ENCODE measurements around the gene BEND5. TPM values are rescaled to one million over a fixed set of nuclear protein-coding genes. Genes with fewer than 3 reads are reported as not detected.

The BEND5 gene
- total RNA-seq, 3 donors from 2014 or later (not counting 1 experiment from before 2014, with no cell fraction given): 1.2 to 5.1 (median 2.6) TPM

- no peak for ATAC-seq
- no peak for TF ChIP-seq CTCF (IDR thresholded peaks at IDR 0.05)
- H3K4me3 Mint-ChIP-seq: no peak overlapping the region
- Histone ChIP-seq H3K9me3 (ENCODE audit: control insufficient read depth, insufficient read depth, low read length) (no peaks in the 10 kb centered on the region), H3K27me3 (ENCODE audit: control insufficient read depth, insufficient read depth, low read length) (no peaks in the 10 kb centered on the region), H3K4me3 (ENCODE audit: low read length) (no peak overlapping the region), H3K4me1 (ENCODE audit: control insufficient read depth, insufficient read depth, low read length) (peaks cover 6% of the 10 kb centered on the region), H3K36me3 (ENCODE audit: control insufficient read depth, insufficient read depth, low read length) (no peaks in the 10 kb centered on the region), H3K27ac (ENCODE audit: low read length) (no peak overlapping the region)
- no peaks in the 10 kb centered on the region for H3K4me1 Mint-ChIP-seq
- no peak overlapping the region for H3K27ac Mint-ChIP-seq
- H3K36me3 Mint-ChIP-seq: no peaks in the 10 kb centered on the region
- no peak for DNase-seq
- intact Hi-C loops (cut with micrococcal nuclease): no loop called here
- WGBS (ENCODE audit: insufficient coverage): 85% methylated on average over 1 of the region's 1 CpG
- peaks cover 0 to 2% of the 10 kb centered on the region in 2 donors for H3K9me3 Mint-ChIP-seq
- peaks cover 0 to 15% of the 10 kb centered on the region in 2 donors for H3K27me3 Mint-ChIP-seq (ENCODE audit: low read depth in 2 of 2)
Observed at GRCh38 chr1:48792961-48793360, 16.3 kb upstream of the BEND5 start.

- no peaks in the 10 kb centered on the region for H3K9me3 ChIP-seq (ENCODE audit: control insufficient read depth, insufficient read depth, low read length)
- DNase-seq (no peak), ATAC-seq (no peak)
- no peaks in the 10 kb centered on the region for H3K36me3 ChIP-seq (ENCODE audit: control insufficient read depth, insufficient read depth, low read length)
- Mint-ChIP-seq H3K4me3 (no peak overlapping the region), H3K36me3 (no peaks in the 10 kb centered on the region), H3K27ac (no peak overlapping the region), H3K9me3 (peaks cover 0 to 2% of the 10 kb centered on the region in 2 donors), H3K4me1 (no peaks in the 10 kb centered on the region), H3K27me3 (ENCODE audit: low read depth in 2 of 2) (peaks cover 0 to 15% of the 10 kb centered on the region in 2 donors)
- no peaks in the 10 kb centered on the region for H3K27me3 ChIP-seq (ENCODE audit: control insufficient read depth, insufficient read depth, low read length)
- peak overlapping the region; percentile 52 for H3K27ac ChIP-seq (ENCODE audit: low read length)
- intact Hi-C loops (cut with micrococcal nuclease): no loop called here
- no peak overlapping the region for H3K4me3 ChIP-seq (ENCODE audit: low read length)
- no peak for TF ChIP-seq CTCF (IDR thresholded peaks at IDR 0.05)
- peaks cover 6% of the 10 kb centered on the region for H3K4me1 ChIP-seq (ENCODE audit: control insufficient read depth, insufficient read depth, low read length)
Observed at GRCh38 chr1:48790397-48790796, 13.7 kb upstream of the BEND5 start.

- Histone ChIP-seq H3K36me3 (ENCODE audit: control insufficient read depth, insufficient read depth, low read length) (no peaks in the 10 kb centered on the region), H3K9me3 (ENCODE audit: control insufficient read depth, insufficient read depth, low read length) (no peaks in the 10 kb centered on the region), H3K4me3 (ENCODE audit: low read length) (no peak overlapping the region), H3K27ac (ENCODE audit: low read length) (no peak overlapping the region), H3K27me3 (ENCODE audit: control insufficient read depth, insufficient read depth, low read length) (no peaks in the 10 kb centered on the region), H3K4me1 (ENCODE audit: control insufficient read depth, insufficient read depth, low read length) (peaks cover 6% of the 10 kb centered on the region)
- no peaks in the 10 kb centered on the region for H3K36me3 Mint-ChIP-seq
- H3K4me1 Mint-ChIP-seq: no peaks in the 10 kb centered on the region
- no peak for DNase-seq
- H3K27me3 Mint-ChIP-seq (ENCODE audit: low read depth in 2 of 2): peaks cover 2 to 19% of the 10 kb centered on the region in 2 donors
- intact Hi-C loops (cut with micrococcal nuclease): no loop called here
- H3K27ac Mint-ChIP-seq: no peak overlapping the region
- ATAC-seq: no peak
- peaks cover 0 to under 1% of the 10 kb centered on the region in 2 donors for H3K9me3 Mint-ChIP-seq
- 79% methylated on average over 4 of the region's 4 CpGs for WGBS (ENCODE audit: insufficient coverage)
- H3K4me3 Mint-ChIP-seq: no peak overlapping the region
- TF ChIP-seq CTCF (IDR thresholded peaks at IDR 0.05): no peak
Observed at GRCh38 chr1:48789903-48790302, 13.2 kb upstream of the BEND5 start.

GRCh38 chr1:48785869-48786268 is 9.2 kb upstream of the BEND5 start:
- Histone ChIP-seq H3K27me3 (ENCODE audit: control insufficient read depth, insufficient read depth, low read length) (no peaks in the 10 kb centered on the region), H3K4me1 (ENCODE audit: control insufficient read depth, insufficient read depth, low read length) (peaks cover 4% of the 10 kb centered on the region), H3K27ac (ENCODE audit: low read length) (no peak overlapping the region), H3K9me3 (ENCODE audit: control insufficient read depth, insufficient read depth, low read length) (no peaks in the 10 kb centered on the region), H3K4me3 (ENCODE audit: low read length) (no peak overlapping the region), H3K36me3 (ENCODE audit: control insufficient read depth, insufficient read depth, low read length) (no peaks in the 10 kb centered on the region)
- no peak for TF ChIP-seq CTCF (IDR thresholded peaks at IDR 0.05)
- WGBS (ENCODE audit: insufficient coverage): 60% methylated on average over 1 of the region's 1 CpG
- intact Hi-C loops (cut with micrococcal nuclease): no loop called here
- H3K27ac Mint-ChIP-seq: no peak overlapping the region
- no peaks in the 10 kb centered on the region for H3K4me1 Mint-ChIP-seq
- H3K4me3 Mint-ChIP-seq: no peak overlapping the region
- H3K9me3 Mint-ChIP-seq: no peaks in the 10 kb centered on the region
- ATAC-seq (no peak), DNase-seq (no peak)
- H3K27me3 Mint-ChIP-seq (ENCODE audit: low read depth in 2 of 2): peaks cover 5 to 27% of the 10 kb centered on the region in 2 donors
- H3K36me3 Mint-ChIP-seq: no peaks in the 10 kb centered on the region

Measured in natural killer cell (primary cell).